GM11168 (cell line): ENCODE measurements around the gene MPP7.

Experiments used
- in situ Hi-C: fragments of 300-500 bp; cut with MboI; formaldehyde crosslinking; loops from one replicate; pipeline ENCODE4 v1.12.0; 2022; ENCODE audit warnings: low sequenced_read_pairs; ENCODE audit not compliant: unreplicated experiment

MPP7 gene

DNA sequence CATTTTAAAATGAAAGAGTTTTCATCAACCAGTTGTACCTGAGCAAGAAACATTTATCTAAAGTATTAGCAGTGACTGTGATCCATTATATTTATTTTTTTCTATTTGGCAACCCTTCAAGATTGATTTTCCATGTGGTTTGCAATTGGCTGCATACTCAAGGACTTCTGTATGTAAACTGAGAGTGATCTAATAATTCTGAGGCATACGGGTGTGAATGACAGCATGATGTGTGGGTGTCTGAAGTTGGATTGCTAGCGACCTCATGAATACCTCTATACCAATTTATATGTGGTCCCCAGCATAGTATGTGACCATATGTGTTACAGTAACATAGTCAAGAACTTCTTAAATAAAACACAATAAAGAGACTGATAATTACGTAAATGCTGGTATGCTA, 8.2 kb upstream of the MPP7 start:
- in situ Hi-C loops: no loop called here

DNA sequence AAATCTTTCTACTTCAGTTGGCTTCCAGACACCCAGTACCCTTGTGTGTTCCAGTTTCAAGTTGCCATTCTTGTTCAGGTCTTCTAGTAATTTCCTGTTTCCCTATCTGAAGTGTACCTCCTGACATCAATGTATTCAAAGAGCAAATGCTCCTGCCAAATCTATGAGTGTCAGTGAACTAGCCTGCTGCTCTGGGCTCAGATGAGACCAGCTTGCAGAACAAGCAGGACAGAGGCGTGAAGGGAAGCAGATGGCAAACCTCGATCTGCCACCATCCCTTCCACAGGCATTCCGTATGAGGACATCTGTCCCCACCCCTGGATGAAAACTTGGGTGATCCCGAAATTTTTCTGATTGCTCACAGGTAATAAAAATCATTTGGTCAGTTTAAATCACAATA, 4.4 kb upstream of the MPP7 start:
- in situ Hi-C loops: no loop called here

DNA sequence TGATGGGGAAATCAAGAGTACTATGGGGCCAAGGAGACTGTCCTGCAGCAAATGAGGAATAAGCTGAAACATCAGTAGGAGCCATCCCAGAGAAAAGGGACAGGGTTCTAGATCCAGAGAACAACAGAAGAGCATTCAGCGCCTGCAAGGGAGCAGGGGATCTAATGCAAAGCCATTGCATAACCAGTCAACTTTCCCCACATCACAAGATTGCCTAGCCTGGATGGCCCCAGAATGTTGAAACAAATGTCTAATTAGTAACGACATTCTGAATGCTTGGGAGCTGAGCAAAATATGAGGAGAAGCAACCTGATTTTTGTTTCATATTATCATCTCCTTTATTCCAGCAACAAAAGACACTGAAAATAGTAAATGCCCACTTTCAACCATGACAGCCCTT, 2.7 kb upstream of the MPP7 start:
- in situ Hi-C loops: no loop called here

DNA sequence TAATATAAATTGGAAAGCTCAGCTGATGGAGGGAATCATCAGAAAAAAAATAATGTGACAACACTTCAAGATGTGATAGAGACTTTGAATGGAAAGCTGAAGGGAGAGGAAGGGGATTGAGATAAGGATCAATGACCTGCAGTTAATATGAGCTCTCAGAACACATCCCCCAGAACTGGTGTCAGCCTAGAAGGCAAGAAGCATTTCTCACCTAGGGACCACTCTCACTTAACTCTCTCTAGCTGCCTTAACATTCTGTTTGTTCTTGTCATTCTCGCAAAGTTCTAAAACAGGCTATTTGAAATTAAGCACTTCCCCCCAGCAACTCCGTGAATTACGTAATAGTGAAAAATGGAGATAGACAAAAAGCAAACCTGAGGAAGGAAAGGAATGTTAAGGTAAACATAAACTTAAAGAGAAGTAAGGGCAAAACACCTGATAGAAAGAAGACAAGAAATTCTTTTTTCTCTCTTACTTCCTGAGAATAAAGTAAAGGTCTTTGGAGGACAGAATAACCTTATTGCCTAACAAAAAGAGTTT, 1.2 kb upstream of the MPP7 start:
- in situ Hi-C loops: no loop called here

DNA sequence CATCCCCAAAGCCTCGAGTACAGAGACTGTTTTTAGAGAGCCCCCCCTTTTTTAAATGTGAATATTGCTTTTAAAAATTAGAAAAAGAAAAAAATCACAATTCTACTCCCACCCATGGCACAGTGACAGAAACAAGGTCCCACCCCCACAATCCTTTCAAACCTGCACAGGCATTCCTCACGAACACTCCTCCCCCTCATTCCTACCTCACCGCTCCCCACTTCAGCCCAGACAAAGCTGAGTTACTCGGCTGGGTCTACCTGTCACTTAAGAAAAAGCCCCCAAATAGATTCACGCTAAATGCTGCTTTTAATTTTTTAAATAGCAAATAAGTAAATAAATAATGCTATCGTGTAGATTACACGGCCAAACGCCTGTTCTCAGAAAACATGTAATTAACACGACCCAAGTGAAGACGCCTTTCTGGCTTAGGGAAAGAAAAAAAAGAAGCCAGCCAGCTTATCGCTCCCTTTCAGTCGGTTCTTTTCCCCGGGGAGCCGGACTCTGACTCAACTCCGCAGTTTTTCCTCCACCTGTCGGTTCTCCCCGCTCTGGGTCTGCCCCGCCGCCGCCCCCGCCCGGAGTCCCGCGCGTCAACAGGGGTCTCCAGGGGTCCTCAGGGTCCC, 739 bp downstream of the MPP7 start:
- in situ Hi-C loops: no loop called here

DNA sequence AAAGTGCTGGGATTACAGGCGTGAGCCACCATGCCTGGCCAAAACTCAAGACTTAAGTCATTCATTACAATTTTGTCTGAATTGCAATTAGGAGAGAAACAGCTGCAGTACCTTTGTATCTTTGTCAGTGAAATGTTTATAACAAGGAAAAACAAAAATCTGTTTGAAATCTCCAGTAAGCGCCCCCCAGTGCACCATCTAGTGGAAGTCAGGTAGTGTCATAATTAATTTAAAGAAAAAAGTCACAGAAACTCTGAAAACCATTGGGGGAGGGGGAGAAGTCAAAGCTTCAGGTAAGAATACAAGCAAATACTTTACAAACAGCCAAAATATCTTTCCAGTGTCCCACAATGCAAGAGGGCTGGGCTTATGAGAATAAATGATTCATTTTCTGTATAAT, 2.8 kb downstream of the MPP7 start:
- in situ Hi-C loops: no loop called here

DNA sequence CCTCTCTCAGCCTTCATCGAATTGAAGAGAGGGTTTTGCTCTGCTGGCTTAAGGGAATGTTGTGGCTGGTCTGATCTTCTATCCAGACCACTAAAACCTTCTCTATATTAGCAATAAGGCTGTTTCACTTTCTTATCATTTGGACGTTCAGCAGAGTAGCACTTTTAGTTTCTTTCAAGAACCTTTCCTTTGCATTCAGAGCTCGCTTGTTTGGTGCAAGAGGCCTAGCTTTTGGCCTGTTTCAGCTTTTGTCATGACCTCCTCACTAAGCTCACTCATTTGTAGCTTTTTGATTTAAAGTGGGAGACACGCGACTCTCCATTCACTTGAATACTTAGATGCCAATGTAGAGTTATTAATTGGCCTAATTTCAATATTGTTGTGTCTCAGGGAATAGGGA, 3.9 kb downstream of the MPP7 start:
- in situ Hi-C loops: no loop called here

DNA sequence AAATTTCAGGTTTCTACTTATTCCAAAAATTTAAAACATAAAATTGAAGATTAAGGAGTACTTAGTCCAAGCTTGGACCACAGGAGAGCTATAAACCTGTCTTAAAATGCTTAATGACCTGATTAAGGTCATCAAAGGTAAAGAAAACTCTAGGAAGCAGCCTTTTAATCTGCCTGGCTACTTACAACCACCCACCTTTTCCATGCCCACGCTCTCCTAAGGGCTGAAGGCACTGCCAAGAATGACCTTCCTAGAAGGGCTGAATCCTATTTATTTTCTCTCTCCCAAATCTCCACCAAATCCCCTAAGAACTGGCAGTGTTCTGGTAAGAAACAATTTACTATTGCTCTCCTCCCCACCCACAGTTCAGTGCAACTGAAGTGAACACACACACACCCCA, 6.8 kb downstream of the MPP7 start:
- in situ Hi-C loops: no loop called here

DNA sequence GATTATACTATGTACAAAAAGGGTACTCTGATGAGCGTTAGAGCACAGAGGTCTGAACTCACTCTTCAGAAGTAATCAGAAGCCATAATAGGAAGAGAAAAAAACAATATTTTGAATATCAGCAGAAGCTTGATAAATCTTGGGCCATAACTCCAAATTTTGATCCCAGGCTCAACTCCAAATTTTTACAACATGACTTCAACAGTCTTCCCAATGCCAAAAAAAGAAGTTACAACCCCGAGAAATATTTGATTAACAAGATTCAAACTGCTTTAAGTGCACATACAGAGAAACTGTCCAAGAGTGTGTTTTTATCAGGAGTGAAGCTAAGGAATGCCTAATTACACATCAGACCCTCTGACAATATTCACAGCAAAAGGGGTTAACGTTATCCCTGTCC, 7.5 kb downstream of the MPP7 start:
- in situ Hi-C loops: no loop called here

DNA sequence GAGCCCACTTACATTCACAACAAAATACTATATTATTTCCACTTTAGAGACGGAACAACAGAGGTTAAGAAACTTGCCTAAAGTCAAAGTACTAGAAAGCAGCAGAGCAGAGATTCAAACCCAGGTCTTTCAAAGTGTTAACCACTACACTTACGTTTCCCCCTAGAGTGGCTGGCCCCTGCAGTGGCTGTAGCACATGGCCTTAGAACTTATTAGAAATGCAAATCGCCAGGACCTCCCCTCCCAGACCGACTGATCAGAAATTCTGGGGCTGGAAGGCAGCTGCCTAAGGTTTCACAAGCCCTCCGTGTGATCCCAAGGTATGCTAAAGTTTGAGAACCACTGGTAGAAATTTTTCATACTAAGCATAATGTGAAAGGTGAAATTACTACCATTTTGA, 8.1 kb downstream of the MPP7 start:
- in situ Hi-C loops: no loop called here

DNA sequence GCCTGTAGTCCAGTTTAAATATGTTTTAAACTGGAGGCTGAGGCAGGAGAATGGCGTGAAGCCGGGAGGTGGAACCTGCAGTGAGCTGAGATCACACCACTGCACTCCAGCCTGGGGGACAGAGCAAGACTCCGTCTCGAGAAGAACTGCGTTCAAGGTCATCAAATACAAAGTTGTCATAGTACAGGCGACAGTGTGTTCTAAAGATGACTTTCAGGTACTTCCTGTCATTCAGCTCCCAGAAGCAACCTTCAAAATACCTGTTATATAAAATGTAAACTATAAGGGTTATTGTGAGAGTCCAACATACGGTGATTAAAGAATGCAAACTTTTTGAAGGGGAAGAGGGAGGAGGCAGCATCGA, 8.7 kb downstream of the MPP7 start:
- in situ Hi-C loops: no loop called here

DNA sequence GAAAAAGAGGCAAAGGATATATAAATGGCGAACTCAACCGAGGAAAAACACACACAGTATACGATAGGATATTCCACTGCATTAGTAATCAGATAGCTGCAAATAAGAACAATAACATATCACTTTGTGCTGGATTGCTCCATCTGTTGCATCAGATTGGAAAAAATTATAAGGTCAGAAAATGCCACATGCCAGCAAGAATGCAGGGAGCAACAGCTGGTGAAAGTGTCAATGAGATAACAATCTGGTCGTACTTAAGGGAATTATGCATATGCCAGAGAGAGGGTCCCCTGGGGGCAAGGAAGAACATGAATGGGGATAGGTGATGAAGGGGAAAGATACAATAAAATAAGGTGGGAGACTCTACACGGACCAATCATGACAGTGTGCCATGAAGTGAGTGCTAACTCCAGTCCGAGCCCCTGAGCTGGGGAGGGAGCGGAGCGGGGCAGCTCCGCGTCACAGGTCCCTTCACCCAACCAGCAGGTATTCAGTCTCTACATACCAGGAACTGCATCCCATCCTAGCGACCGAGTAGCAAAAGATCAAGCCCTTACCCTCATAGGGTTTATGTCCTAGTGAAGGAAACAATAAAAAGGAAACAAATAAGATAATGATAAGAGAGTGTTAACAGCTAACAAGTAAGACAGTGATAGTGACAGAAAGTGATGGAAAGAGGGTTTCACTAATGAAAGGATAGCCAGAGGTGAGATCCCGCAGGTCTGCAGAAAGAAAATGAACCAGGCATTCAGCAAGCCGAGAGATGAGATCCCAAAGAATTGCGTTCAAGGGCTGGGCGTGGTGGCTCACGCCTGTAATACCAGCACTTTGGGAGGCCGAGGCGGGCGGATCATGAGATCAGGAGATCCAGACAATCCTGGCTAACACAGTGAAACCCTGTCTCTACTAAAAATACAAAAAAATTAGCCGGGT, 9.4 kb downstream of the MPP7 start:
- in situ Hi-C loops: no loop called here

DNA sequence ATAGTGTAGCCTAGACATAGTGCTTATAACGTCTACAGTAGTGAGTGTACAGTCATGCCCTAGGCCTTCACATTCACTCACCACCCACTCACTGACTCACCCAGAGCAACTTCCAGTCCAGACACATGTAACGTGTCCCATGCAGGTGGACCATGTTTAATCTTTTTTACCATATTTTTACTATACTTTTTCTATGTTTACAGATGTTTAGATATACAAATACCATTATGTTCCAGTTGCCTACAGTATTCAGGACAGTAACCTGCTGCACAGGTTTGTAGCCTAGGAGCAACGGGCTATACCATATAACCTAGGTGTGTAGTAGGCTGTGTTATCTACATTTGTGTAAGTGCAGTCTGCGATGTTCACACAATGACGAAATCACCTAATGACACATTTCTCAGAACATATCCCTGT, 11.0 kb downstream of the MPP7 start:
- in situ Hi-C loops: no loop called here

DNA sequence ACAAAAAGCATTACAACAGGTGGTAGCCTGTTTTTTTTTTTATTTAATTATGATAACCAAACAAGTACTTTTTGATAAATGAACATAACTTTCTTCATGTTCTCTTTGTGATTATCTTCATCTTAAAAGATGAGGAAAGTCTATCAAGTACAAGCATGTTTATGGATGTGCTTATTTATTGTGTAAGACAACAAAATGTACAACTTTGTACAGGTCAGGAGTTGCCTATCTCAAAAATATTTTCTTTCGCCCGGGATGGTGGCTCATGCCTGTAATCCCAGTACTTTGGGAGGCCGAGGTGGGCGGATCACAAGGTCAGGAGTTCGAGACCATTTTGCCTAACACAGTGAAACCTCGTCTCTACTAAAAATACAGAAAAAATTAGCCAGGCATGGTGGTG, 17.0 kb downstream of the MPP7 start:
- in situ Hi-C loops: no loop called here

DNA sequence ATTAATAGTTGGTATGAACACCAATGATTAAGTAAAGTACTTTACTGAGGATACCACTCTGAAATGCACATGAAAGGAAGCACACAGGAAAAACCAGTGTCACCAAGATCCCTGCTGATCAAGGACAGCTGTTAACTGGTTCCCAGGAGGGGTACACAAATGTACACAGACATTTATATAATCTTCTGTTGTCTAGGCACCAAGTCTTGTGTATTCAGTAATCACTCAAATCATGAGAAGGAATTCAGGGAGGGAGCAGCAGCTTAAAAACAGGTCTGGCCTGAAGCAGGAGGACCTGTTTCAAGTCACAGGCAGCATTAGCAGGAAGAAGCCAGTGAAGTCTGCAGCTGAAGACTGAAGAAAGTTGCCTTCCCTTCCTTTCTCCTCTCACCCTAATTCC, 18.7 kb downstream of the MPP7 start:
- in situ Hi-C loops: no loop called here

DNA sequence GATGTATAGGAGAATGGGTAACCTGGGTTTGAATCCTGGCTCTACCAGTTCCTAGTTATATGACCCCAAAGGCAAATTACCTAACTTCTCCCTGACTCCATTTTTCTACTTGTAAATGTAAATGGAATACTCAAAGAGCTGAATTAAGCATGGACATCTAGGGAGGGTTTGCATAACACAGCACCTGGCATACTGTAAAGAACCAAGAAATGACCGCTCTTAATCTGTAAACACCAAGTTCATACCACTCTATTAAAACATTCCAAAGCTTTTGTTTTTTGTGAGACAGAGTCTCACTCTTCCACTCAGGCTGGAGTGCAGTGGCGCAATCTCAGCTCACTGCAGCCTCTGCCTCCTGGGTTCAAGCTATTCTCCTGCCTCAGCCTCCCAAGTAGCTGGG, 19.6 kb downstream of the MPP7 start:
- in situ Hi-C loops: no loop called here

DNA sequence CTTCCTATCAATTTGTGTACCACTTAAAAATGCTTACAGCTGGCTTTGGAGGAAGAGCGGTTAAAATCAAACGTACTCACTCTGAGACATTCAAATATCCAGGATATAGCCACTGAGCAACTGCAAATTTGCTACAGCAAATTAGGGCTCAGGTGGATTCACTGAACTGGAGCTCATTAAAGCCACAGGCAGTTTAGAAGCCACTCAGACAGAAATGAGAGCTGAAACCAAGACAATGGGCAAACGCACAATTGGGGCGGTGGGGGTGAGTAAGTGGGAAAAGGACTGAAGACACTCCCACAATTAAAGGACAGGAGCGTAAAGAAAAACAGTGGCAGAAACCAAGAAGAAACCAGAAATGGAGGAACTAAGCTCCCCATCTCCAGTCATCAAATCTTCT, 20.5 kb downstream of the MPP7 start:
- in situ Hi-C loops: no loop called here

DNA sequence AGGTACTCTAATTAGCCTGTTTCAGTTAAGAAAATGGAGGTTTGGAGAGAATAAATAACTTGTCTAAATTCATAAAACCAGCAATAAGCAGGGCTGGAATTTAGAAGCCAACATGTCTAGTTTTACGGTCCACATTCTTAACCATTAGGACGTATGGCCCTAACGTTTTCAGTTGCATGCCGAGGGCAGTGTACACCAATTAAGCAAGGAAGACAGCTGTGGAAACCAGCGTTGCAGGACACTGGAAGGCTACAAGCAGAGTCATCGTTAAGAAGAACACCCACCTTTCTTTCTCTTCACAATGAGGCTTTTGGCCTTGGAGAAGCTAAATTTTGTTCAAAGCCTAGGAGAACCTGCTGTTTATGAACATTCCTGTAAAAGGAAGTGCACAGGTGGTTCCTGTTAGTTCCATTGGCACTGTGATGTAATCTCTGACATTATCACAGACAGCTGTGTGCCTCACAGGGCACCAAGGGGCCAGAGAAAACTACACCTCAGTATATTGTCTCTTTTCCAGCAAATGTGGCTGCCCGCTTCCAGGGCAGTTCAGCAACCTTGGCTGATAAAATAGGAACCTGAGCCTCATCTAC, 21.0 kb downstream of the MPP7 start:
- in situ Hi-C loops: no loop called here

DNA sequence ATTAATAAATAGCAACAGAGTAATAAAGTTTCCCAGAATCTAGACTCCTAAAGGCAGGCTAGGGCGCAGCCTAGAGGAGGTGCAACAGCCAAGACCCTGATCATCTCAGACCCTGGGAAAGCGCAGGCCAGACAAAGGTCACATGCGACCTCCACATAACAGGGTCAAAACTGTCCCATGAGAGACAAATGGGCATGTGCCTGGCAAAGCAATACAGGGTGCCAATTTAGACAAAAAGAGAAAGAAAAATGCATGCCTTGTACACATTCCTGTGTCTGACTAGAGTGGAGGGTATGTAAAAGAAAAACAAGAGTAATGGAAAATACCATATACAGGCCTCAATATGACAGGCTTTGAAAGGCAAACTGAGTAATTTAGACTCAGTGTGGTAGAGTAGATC, 22.2 kb downstream of the MPP7 start:
- in situ Hi-C loops: no loop called here

DNA sequence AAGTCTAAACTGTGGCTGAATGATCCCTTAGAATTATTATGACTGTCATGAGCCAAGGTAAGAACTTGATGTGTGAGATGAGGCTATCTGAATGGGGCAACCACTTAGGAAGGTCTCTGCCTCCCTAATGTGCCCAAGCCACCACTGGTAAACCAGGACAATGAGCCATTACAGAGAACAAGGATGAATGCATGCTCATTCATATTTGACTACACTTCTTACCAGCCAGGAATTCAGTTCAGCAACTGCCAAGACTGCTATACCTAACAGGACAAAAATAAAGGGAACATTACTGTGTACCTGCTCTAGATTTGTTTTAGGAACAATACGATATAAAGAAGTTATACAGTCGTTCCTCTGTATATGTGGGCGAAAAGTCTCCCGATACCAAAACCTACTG, 23.0 kb downstream of the MPP7 start:
- in situ Hi-C loops: no loop called here

DNA sequence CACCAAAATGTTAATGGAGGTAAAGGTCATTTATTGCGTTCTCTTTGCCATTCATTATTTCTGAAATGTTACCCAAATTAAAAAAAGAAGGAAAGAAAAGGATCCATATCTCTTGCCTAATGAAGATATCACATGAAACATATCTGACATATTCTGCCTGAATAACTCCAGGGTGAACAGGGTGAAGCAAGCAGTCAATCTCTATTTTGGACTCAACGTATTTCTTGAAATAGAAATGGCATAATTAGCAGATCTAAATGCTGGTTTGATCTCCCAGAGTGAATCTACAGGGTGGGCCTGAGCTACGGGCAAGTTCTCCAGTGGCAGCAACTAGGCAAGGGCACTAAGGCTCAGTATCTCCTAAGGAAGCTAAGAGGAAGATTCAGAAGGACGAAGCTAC, 24.0 kb downstream of the MPP7 start:
- in situ Hi-C loops: no loop called here
